Epidermal melanocyte (primary cell): ENCODE results near the gene TRAPPC4.

Source experiments
- DNase-seq: peaks from one replicate; pipeline ENCODE4 v3.0.0; 2011; ENCODE audit warnings: low spot score; ENCODE audit not compliant: insufficient read length

Gene TRAPPC4

GRCh38 chr11:119067371-119068222, 49.0 kb downstream of the TRAPPC4 start, which contains the start of gene VPS11:
Gene VPS11 (plus strand): TSS chr11:119067818. CDS start chr11:119067824, 6 bp downstream.
- peak; percentile 100 for DNase-seq
